GM08714 (cell line): ENCODE results near the gene SPINK7.

Experiments used
- H3K4me3 ChIP-seq: fragments of 200-500 bp; sonication (Bioruptor generic); 2 replicates; pipeline ENCODE4 v1.5.1; 2014; ENCODE audit warnings: mild to moderate bottlenecking, low read length, inconsistent platforms
- ZNF274 ChIP-seq: IDR thresholded peaks from 2 replicates; pipeline ENCODE4 v1.6.1; 2012; ENCODE audit warnings: mild to moderate bottlenecking, low read depth, low read length

SPINK7 gene

DNA sequence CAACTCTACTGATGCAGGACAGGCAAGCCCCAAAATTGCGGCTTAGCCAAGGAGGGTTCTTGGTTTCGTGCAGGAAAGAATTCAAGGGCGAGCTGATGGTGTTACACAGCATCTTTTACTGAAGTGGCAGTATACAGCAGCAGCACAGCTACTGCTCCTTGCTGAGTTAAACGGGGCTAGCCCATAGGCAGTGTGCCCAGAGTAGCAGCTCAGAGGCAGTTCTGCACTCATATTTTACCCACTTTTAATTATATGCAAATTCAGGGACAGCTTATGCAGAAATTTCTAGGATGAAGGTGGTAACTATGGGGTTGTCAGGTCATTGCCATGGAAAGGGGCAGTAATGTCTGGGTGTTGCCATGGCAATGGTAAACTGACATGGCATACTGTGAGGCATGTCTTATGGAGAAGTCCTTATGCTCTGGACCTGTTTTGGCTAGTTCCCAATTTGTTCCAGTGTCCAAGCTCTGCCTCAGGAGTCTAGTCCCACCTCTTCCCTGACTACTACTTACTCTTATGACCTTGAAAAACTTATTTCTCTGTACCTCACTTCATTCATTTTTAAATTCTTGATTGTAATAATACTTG is 21.1 kb downstream of the SPINK7 start:
- H3K4me3 ChIP-seq: no peak overlapping the region
- no peak for TF ChIP-seq ZNF274

DNA sequence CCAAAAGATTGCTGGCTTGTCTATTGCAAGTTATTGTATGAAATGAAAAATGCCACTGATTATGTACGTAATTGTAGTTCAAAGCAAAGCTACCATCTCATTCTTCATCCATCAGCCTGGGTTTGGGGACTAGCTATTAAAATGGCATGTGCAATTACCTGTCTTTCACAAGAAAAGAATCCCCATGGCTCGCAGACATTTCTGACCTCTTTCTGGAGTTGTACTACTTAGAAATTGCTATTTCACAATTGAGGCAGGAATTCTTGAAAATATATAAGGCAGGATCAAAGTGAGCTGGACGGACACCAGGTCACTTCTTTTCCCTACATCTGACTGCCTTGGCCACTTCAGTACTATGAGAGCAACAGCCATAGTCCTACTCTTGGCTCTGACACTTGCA is 23.0 kb downstream of the SPINK7 start, which contains the start of gene SPINK9:
Gene SPINK9, plus strand, starts transcription at position 301 of the 400 bp plus-strand sequence. Its CDS starts 55 bp downstream, at position 356.
- no peak for TF ChIP-seq ZNF274
- no peak within 1 kb of the TSS for H3K4me3 ChIP-seq

DNA sequence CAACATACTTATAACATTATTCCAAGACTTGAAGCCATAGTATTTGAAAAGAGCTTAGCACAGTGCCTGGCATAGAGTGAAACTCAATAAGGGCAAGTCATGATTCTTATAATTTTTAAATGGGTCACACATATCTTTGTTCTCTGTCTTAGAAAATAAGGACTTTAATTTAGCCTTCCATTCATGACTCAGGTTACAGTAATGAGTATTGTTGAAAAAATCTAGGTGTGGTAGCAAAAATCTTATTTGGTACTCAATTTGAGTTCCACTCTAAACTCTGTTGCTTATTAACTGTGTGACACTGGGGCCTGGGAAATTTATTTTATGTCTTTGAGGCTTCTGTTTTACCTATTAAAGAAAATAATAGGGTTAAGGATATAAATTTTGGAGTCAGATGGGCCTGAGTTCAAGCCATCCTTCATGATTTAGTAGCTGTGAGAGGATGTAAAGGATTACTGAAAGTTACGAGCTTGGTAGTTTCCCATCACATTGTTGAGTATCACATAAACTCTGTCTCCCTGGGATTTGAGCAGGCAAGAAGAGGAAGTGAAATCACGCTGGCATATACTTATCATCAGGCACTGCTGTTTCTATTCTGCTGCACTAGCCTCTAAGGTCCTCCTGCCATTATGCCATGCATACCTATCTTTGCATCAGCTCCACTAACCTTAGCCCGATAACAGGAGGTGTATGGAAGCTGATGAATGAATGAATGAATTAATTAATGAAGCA is 24.6 kb downstream of the SPINK7 start:
- TF ChIP-seq ZNF274: no peak
- no peak overlapping the region for H3K4me3 ChIP-seq

- no peak overlapping the region for H3K4me3 ChIP-seq
- no peak for TF ChIP-seq ZNF274
Observed at GRCh38 chr5:148342371-148343045, 30.3 kb downstream of the SPINK7 start.

- H3K4me3 ChIP-seq: no peak overlapping the region
- no peak for TF ChIP-seq ZNF274
Observed at GRCh38 chr5:148343046-148343407, 30.8 kb downstream of the SPINK7 start.

DNA sequence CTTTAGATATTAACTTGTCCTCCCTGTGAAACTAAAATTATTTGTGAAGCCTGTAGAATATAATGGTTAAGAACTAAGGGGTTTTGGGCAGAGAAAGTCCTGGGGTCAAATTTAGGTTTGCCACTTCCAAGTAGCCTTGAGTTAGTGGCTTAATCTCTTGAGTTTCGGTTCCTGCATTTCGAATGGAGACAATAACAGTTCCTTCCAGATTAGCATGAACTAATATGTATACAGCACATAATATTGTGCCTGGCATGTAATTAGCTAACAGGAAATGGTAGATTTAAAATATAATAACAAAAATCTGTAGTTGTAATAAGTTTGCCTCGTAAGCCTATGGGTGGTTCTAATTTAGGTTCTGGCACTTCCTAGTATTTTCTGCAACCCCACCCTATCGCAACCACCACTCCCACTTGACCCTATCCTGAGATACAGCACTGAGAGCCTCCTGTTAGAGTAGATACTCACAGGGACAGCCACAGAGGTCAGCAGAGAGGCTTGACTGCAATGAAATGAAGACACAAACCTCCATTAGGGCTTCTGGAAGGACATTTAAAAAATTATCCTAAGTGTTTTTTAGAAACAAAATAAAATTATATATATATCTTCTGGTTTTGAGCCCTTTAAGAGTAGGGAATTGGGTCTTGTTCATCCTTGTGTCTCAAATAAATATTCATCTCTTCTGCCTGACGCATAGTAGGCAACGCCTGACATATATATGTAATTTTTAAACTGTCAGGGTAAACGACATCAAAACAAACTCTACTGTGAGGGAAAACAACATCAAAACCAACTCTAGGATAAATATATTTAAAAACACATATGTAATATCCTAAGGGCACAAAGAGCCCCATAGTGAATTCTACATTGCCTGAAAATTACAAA is 31.6 kb downstream of the SPINK7 start:
- no peak overlapping the region for H3K4me3 ChIP-seq
- no peak for TF ChIP-seq ZNF274

DNA sequence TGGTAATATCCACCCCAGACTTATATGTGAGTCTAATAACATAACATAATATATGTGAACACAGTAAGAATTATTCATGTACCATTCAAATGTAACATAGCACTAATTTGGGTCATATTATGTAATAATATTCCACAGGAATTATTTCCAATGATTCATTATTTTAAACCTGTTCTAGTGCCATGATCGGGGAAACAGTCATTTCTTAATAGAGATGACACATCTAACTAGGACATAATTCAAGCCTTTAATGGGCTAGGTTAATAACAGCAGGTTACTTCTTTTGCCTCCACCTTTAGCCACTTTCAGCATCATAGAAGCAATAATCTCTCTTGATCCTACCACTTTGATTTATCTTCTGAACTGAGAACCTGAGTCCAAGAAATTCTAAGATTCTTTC is 35.5 kb downstream of the SPINK7 start:
- no peak for TF ChIP-seq ZNF274
- no peak overlapping the region for H3K4me3 ChIP-seq

- H3K4me3 ChIP-seq: no peak overlapping the region
- no peak for TF ChIP-seq ZNF274
Observed at GRCh38 chr5:148352696-148353095, 40.5 kb downstream of the SPINK7 start.

DNA sequence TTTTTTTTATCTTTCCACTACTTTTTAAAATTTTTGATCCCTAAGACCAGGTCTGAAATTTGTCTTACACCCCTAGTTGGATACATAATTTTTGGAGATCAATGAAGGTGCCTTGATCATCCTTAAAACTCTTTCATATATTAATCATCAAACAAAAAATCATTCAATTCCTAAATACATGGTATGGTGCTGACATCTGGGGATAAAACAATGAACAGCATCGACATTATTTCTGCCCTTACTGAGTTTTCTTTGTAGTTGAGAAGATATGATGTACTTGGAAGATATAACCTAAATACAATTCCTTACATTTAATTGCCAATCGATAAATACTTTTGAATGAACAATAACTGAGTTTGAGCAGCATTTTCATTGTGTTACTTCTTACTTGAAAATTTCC is 41.4 kb downstream of the SPINK7 start:
- H3K4me3 ChIP-seq: no peak overlapping the region
- TF ChIP-seq ZNF274: no peak

- no peak for TF ChIP-seq ZNF274
- no peak overlapping the region for H3K4me3 ChIP-seq
Observed at GRCh38 chr5:148364343-148364742, 52.1 kb downstream of the SPINK7 start.
